ENCODE measurements around the gene APLP1. TPM values are rescaled to one million over a fixed set of nuclear protein-coding genes. Genes with fewer than 3 reads are reported as not detected.
A peak's percentile ranks its signal among the peaks of the same experiment; 100 is the strongest.

APLP1 gene
- polyA plus RNA-seq, 1 donor (not counting 4 experiments of a cell fraction or from before 2014, with no cell fraction given): 0.50 TPM

DNA sequence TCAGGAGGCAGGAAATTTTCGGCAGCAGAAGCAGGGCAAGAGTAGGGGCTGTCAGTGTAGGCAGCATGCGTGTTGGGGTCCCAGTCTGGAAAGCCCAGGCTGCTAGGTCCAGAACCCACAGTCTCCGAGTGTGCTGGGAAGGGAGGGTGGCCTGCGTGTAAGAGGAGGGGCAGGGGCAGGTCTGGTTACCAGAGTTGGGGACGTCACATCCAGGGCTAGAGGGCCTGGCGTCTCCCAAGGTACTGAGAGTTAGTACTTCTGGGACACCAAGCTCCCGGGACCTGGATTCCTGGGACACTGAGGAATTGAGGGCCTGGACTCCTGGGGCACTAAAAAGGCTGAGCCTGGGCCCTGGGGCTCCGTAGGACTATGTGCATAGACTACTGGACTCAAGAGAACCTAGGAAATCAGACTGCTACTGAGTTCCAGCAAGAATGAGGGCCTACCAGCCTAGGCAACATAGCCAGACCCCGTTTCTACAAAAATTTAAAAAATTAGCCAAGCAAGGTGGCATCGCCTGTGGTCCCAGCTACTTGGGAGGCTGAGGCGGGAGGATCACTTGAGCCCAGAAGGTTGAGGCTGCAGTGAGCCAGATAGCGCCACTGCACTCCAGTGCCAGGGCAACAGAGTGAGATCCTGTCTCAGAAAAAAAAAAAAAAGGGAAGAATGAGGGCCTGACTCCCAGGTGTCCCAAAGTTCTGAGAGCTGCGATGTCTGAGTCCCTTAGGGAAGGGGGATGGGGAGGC lies 29.5 kb downstream of the APLP1 start:
- Histone ChIP-seq H3K27me3 (ENCODE audit: control insufficient read depth, extremely low read depth, insufficient read depth, low read length) (no peaks in the 10 kb centered on the region), H3K4me2 (ENCODE audit: control insufficient read depth, extremely low read depth, insufficient read depth, low read depth, low read length) (peak overlapping the region; percentile 86), H3K4me3 (ENCODE audit: control insufficient read depth in 2 of 3, extremely low read depth in 1 of 3, insufficient read depth in 2 of 3, low read depth in 1 of 3, low read length in 3 of 3) (peak overlapping the region; percentile 63 to 94 (median 87)), H3K27ac (ENCODE audit: control insufficient read depth, insufficient read depth, low read length) (peak overlapping the region; percentile 85), H3K4me1 (ENCODE audit: control insufficient read depth, extremely low read depth, insufficient read depth, low read length) (peaks cover 22% of the 10 kb centered on the region), H3K79me2 (ENCODE audit: control insufficient read depth, insufficient read depth, low read length) (peaks cover 19% of the 10 kb centered on the region), H4K20me1 (ENCODE audit: control insufficient read depth, extremely low read depth, insufficient read depth, low read length) (no peaks in the 10 kb centered on the region), H3K9ac (ENCODE audit: control insufficient read depth, extremely low read depth, insufficient read depth, low read length) (peak overlapping the region; percentile 90), H3K36me3 (ENCODE audit: control insufficient read depth in 2 of 2, extremely low read depth in 1 of 2, insufficient read depth in 2 of 2, low read length in 2 of 2) (peaks cover 7 to 24% of the 10 kb centered on the region in 2 experiments), H3K9me1 (ENCODE audit: control insufficient read depth, extremely low read depth, insufficient read depth, low read length) (no peaks in the 10 kb centered on the region), H3K9me3 (ENCODE audit: control insufficient read depth, low read depth, low read length) (no peaks in the 10 kb centered on the region), H2AFZ (ENCODE audit: control insufficient read depth, low read length) (no peak overlapping the region)
- FAIRE-seq (no peak), DNase-seq (ENCODE audit: low read depth, low spot score) (no peak)
- TF ChIP-seq EZH2 (IDR thresholded peaks at IDR 0.05; ENCODE audit: low read length): no peak
- TF ChIP-seq, protein P1, sequence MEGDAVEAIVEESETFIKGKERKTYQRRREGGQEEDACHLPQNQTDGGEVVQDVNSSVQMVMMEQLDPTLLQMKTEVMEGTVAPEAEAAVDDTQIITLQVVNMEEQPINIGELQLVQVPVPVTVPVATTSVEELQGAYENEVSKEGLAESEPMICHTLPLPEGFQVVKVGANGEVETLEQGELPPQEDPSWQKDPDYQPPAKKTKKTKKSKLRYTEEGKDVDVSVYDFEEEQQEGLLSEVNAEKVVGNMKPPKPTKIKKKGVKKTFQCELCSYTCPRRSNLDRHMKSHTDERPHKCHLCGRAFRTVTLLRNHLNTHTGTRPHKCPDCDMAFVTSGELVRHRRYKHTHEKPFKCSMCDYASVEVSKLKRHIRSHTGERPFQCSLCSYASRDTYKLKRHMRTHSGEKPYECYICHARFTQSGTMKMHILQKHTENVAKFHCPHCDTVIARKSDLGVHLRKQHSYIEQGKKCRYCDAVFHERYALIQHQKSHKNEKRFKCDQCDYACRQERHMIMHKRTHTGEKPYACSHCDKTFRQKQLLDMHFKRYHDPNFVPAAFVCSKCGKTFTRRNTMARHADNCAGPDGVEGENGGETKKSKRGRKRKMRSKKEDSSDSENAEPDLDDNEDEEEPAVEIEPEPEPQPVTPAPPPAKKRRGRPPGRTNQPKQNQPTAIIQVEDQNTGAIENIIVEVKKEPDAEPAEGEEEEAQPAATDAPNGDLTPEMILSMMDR (optimal IDR thresholded peaks at IDR 0.05 in 1 of 3, IDR thresholded peaks at IDR 0.05 in 1 of 3, conservative IDR thresholded peaks at IDR 0.05 in 1 of 3; ENCODE audit: extremely low read depth in 1 of 3, insufficient read depth in 2 of 3, low read length in 3 of 3): no peak
- dilution Hi-C loops (cut with MboI; ENCODE audit: extremely low pct_ligation_motif_present, low sequenced_read_pairs): no loop called here

DNA sequence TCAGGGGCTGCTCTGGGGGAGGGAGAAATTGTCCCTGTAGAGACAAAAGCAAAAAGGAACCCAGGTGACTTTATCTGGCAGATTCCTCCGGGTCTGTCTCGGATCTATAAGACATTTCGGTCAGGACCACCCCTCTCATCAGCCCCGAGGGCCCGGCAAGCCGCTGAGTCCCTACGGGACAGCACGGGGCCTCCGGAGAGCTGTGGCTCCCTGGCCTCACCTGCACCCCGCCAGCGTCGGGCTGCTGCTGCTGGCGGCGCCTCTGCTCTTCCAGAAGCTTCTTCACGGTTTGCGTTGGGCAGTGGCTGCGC lies 30.1 kb downstream of the APLP1 start:
- dilution Hi-C loops (cut with MboI; ENCODE audit: extremely low pct_ligation_motif_present, low sequenced_read_pairs): no loop called here
- no peaks in the 10 kb centered on the region for H3K9me3 ChIP-seq (ENCODE audit: control insufficient read depth, low read depth, low read length)
- H3K4me2 ChIP-seq (ENCODE audit: control insufficient read depth, extremely low read depth, insufficient read depth, low read depth, low read length): peak overlapping the region; percentile 86
- H3K79me2 ChIP-seq (ENCODE audit: control insufficient read depth, insufficient read depth, low read length): peaks cover 19% of the 10 kb centered on the region
- no peaks in the 10 kb centered on the region for H3K27me3 ChIP-seq (ENCODE audit: control insufficient read depth, extremely low read depth, insufficient read depth, low read length)
- no peaks in the 10 kb centered on the region for H4K20me1 ChIP-seq (ENCODE audit: control insufficient read depth, extremely low read depth, insufficient read depth, low read length)
- H3K4me1 ChIP-seq (ENCODE audit: control insufficient read depth, extremely low read depth, insufficient read depth, low read length): peaks cover 27% of the 10 kb centered on the region
- peak overlapping the region; percentile 59 for H2AFZ ChIP-seq (ENCODE audit: control insufficient read depth, low read length)
- peaks cover 7 to 20% of the 10 kb centered on the region in 2 experiments for H3K36me3 ChIP-seq (ENCODE audit: control insufficient read depth in 2 of 2, extremely low read depth in 1 of 2, insufficient read depth in 2 of 2, low read length in 2 of 2)
- peak overlapping the region; percentile 85 for H3K27ac ChIP-seq (ENCODE audit: control insufficient read depth, insufficient read depth, low read length)
- H3K4me3 ChIP-seq (ENCODE audit: control insufficient read depth in 2 of 3, extremely low read depth in 1 of 3, insufficient read depth in 2 of 3, low read depth in 1 of 3, low read length in 3 of 3): peak overlapping the region; percentile 63 to 94 (median 87)
- FAIRE-seq (no peak), DNase-seq (ENCODE audit: low read depth, low spot score) (no peak)
- no peaks in the 10 kb centered on the region for H3K9me1 ChIP-seq (ENCODE audit: control insufficient read depth, extremely low read depth, insufficient read depth, low read length)
- TF ChIP-seq EZH2 (IDR thresholded peaks at IDR 0.05; ENCODE audit: low read length): no peak
- TF ChIP-seq, protein P1 (optimal IDR thresholded peaks at IDR 0.05 in 1 of 3, IDR thresholded peaks at IDR 0.05 in 1 of 3, conservative IDR thresholded peaks at IDR 0.05 in 1 of 3; ENCODE audit: extremely low read depth in 1 of 3, insufficient read depth in 2 of 3, low read length in 3 of 3): no peak
- peak overlapping the region; percentile 90 for H3K9ac ChIP-seq (ENCODE audit: control insufficient read depth, extremely low read depth, insufficient read depth, low read length)

Data from keratinocyte (primary cell).